NCI-H1105 treated with DMSO at 0.1 percent for 48 hours (cell line): ENCODE measurements around the gene CGNL1.

Experiments used
- DNase-seq: peaks from one replicate; lab custom pipeline; 2025; lab: John Stamatoyannopoulos, UW

The CGNL1 gene

GRCh38 chr15:57597431-57597830 lies 221.1 kb downstream of the CGNL1 start:
- DNase-seq, result no peak

- no peak for DNase-seq
Measured at GRCh38 chr15:57598346-57598745, 222.0 kb downstream of the CGNL1 start.

GRCh38 chr15:57599296-57599810 lies 223.0 kb downstream of the CGNL1 start:
- DNase-seq, result no peak

- no peak for DNase-seq
Measured at GRCh38 chr15:57600197-57600596, 223.9 kb downstream of the CGNL1 start.
